H9 (cell line): ENCODE measurements around the gene MELK. TPM values are rescaled to one million over a fixed set of nuclear protein-coding genes. Genes with fewer than 3 reads are reported as not detected.

Experiments
- DNase-seq: peaks from one replicate; pipeline ENCODE4 v3.0.0-alpha.2; 2017
- H2AFZ ChIP-seq: one replicate; pipeline ENCODE4 v1.6.1; 2013; ENCODE audit warnings: mild to moderate bottlenecking, low read length, control low read depth, moderate library complexity
- H2AK5ac ChIP-seq: 2 replicates; pipeline ENCODE4 v1.6.1; 2013; ENCODE audit warnings: low read length, control low read depth, mixed read lengths; ENCODE audit not compliant: insufficient read length
- H2BK120ac ChIP-seq: one replicate; pipeline ENCODE4 v1.6.1; 2013; ENCODE audit warnings: low read depth, mild to moderate bottlenecking, low read length, control low read depth, inconsistent platforms; ENCODE audit not compliant: poor library complexity, severe bottlenecking
- H2BK12ac ChIP-seq: 2 replicates; pipeline ENCODE4 v1.6.1; 2013; ENCODE audit warnings: low read length, control low read depth, mixed read lengths, low read depth; ENCODE audit not compliant: insufficient read length
- H2BK15ac ChIP-seq: 2 replicates; pipeline ENCODE4 v1.6.1; 2013; ENCODE audit warnings: low read depth, low read length, control low read depth
- H2BK20ac ChIP-seq: one replicate; pipeline ENCODE4 v1.6.1; 2013; ENCODE audit warnings: low read depth, mild to moderate bottlenecking, low read length, control low read depth, inconsistent platforms; ENCODE audit not compliant: poor library complexity, severe bottlenecking
- H2BK5ac ChIP-seq: 2 replicates; pipeline ENCODE4 v1.6.1; 2013; ENCODE audit warnings: low read length, control low read depth, mixed read lengths; ENCODE audit not compliant: insufficient read length
- H3K14ac ChIP-seq: 2 replicates; pipeline ENCODE4 v1.6.1; 2013; ENCODE audit warnings: low read length, control low read depth; ENCODE audit not compliant: insufficient read depth
- H3K18ac ChIP-seq: 2 replicates; pipeline ENCODE4 v1.6.1; 2013; ENCODE audit warnings: low read depth, mild to moderate bottlenecking, mixed read lengths, low read length, control low read depth; ENCODE audit not compliant: insufficient read length
- H3K23ac ChIP-seq: 2 replicates; pipeline ENCODE4 v1.6.1; 2013; ENCODE audit warnings: low read length, control low read depth, mixed read lengths, low read depth; ENCODE audit not compliant: insufficient read length
- H3K23me2 ChIP-seq: 2 replicates; pipeline ENCODE4 v1.6.1; 2013; ENCODE audit warnings: low read depth, mild to moderate bottlenecking, mixed read lengths, low read length, control low read depth; ENCODE audit not compliant: insufficient read length, poor library complexity, severe bottlenecking
- H3K27ac ChIP-seq: 2 replicates; pipeline ENCODE4 v1.5.1; 2013; ENCODE audit warnings: low read length, control low read depth, mixed read lengths, low read depth; ENCODE audit not compliant: insufficient read length
- H3K27me3 ChIP-seq: 2 replicates; pipeline ENCODE4 v1.6.1; 2013; ENCODE audit warnings: low read length, control low read depth, inconsistent platforms; ENCODE audit not compliant: insufficient read depth
- H3K4ac ChIP-seq: 2 replicates; pipeline ENCODE4 v1.6.1; 2013; ENCODE audit warnings: low read depth, mild to moderate bottlenecking, control low read depth, inconsistent platforms, low read length, moderate library complexity
- H3K4me1 ChIP-seq: 2 replicates; pipeline ENCODE4 v1.6.1; 2013; ENCODE audit warnings: low read length, control low read depth, inconsistent platforms; ENCODE audit not compliant: insufficient read depth
- H3K4me2 ChIP-seq: 2 replicates; pipeline ENCODE4 v1.6.1; 2013; ENCODE audit warnings: low read length, control low read depth, mixed read lengths; ENCODE audit not compliant: insufficient read length, insufficient read depth
- H3K56ac ChIP-seq: 2 replicates; pipeline ENCODE4 v1.6.1; 2013; ENCODE audit warnings: low read depth, mild to moderate bottlenecking, mixed read lengths, low read length, control low read depth; ENCODE audit not compliant: insufficient read length
- H3K79me1 ChIP-seq: 2 replicates; pipeline ENCODE4 v1.6.1; 2013; ENCODE audit warnings: low read depth, mild to moderate bottlenecking, moderate library complexity, low read length, control low read depth, inconsistent platforms; ENCODE audit not compliant: insufficient read depth, poor library complexity, severe bottlenecking
- H3K79me2 ChIP-seq: 2 replicates; pipeline ENCODE4 v1.6.1; 2013; ENCODE audit warnings: low read length, control low read depth, inconsistent platforms; ENCODE audit not compliant: insufficient read depth
- H3K9ac ChIP-seq: 2 replicates; pipeline ENCODE4 v1.6.1; 2013; ENCODE audit warnings: low read length, control low read depth, mixed read lengths; ENCODE audit not compliant: insufficient read length; ENCODE audit errors: extremely low read depth
- H3K9me3 ChIP-seq: one replicate; pipeline ENCODE4 v1.6.1; 2013; ENCODE audit warnings: low read depth, low read length, inconsistent platforms; ENCODE audit not compliant: control insufficient read depth
- H3T11ph ChIP-seq: one replicate; pipeline ENCODE4 v1.6.1; 2013; ENCODE audit warnings: mild to moderate bottlenecking, low read length, control low read depth, inconsistent platforms
- H4K20me1 ChIP-seq: one replicate; pipeline ENCODE4 v1.6.1; 2013; ENCODE audit not compliant: control insufficient read depth, insufficient read length, insufficient read depth
- H4K5ac ChIP-seq: 2 replicates; pipeline ENCODE4 v1.6.1; 2013; ENCODE audit warnings: low read depth, mild to moderate bottlenecking, mixed read lengths, low read length, control low read depth; ENCODE audit not compliant: insufficient read length
- H4K8ac ChIP-seq: replicated peaks from 2 replicates; pipeline ENCODE4 v1.6.1; 2013; ENCODE audit warnings: low read length, control low read depth, mixed read lengths, low read depth; ENCODE audit not compliant: insufficient read length
- H4K91ac ChIP-seq: 2 replicates; pipeline ENCODE4 v1.6.1; 2013; ENCODE audit warnings: low read depth, mild to moderate bottlenecking, moderate library complexity, mixed read lengths, low read length, control low read depth; ENCODE audit not compliant: insufficient read length
- H3K27ac Mint-ChIP-seq, 3 experiments: 2 replicates in 2 of 3; 3 replicates in 1 of 3; pipeline ENCODE4 v1.8.0; 2020 to 2021; ENCODE audit warnings: mixed read lengths in 3 of 3, mild to moderate bottlenecking in 1 of 3, moderate library complexity in 1 of 3
- H3K27me3 Mint-ChIP-seq: 2 replicates; pipeline ENCODE4 v1.8.0; 2021; ENCODE audit warnings: low read depth, mild to moderate bottlenecking, moderate library complexity, mixed read lengths
- H3K36me3 Mint-ChIP-seq, 3 experiments: 2 replicates in 2 of 3; 3 replicates in 1 of 3; pipeline ENCODE4 v1.8.0; 2020 to 2021; ENCODE audit warnings: low read depth in 3 of 3, mixed read lengths in 3 of 3; ENCODE audit not compliant: insufficient read depth in 1 of 3
- H3K4me1 Mint-ChIP-seq, 2 experiments: 2 replicates each; pipeline ENCODE4 v1.8.0; 2020; ENCODE audit warnings: mixed read lengths in 2 of 2
- H3K4me3 Mint-ChIP-seq, 2 experiments: 2 replicates in 1 of 2; 3 replicates in 1 of 2; pipeline ENCODE4 v1.8.0; 2020 to 2021; ENCODE audit warnings: mild to moderate bottlenecking in 2 of 2, mixed read lengths in 2 of 2, moderate library complexity in 1 of 2
- H3K9me3 Mint-ChIP-seq, 2 experiments: 2 replicates in 1 of 2; 3 replicates in 1 of 2; pipeline ENCODE4 v1.8.0; 2020; ENCODE audit warnings: mild to moderate bottlenecking in 2 of 2, mixed read lengths in 2 of 2, moderate library complexity in 1 of 2
- CTCF ChIP-seq: fragments of 200-600 bp; sonication (generic); conservative IDR thresholded peaks from 3 replicates; pipeline ENCODE4 v1.8.0; 2021; ENCODE audit warnings: antibody characterized with exemption, mild to moderate bottlenecking
- WGBS: extraction: QIAGEN DNeasy Blood & Tissue Kit; methylation state at CpG from one replicate; pipeline ENCODE4 v1.1.7; 2013; ENCODE audit warnings: missing lambda C conversion rate, low lambda C conversion rate, mixed read lengths; ENCODE audit not compliant: insufficient read length; ENCODE audit errors: extremely low coverage; 5-methylcytosine and 5-hydroxymethylcytosine counted together
- total RNA-seq: library from RNA; stranded (reverse); gene quantifications from 2 replicates; pipeline ENCODE4 v1.2.1, GENCODE V29; 2021

The MELK gene
- total RNA-seq, 1 experiment from 2014 or later: 43.6 TPM

GRCh38 chr9:36584620-36585460 lies 12.1 kb downstream of the MELK start:
- peaks cover 4% of the 10 kb centered on the region for H3K79me2 ChIP-seq
- H2AFZ ChIP-seq: no peak overlapping the region
- Mint-ChIP-seq H3K4me1 (no peaks in the 10 kb centered on the region), H3K9me3 (no peaks in the 10 kb centered on the region), H3K36me3 (peaks cover 19 to 50% (median 44%) of the 10 kb centered on the region in 3 experiments), H3K4me3 (no peak overlapping the region), H3K27ac (peak overlapping the region in 1 of 3 experiments; percentile 65; a peak in 2 of 7 replicates), H3K27me3 (no peaks in the 10 kb centered on the region)
- no peak overlapping the region for H3K23ac ChIP-seq
- H3K9me3 ChIP-seq: no peaks in the 10 kb centered on the region
- WGBS: no CpG with 5 or more reads among the region's 7 CpGs
- no peak overlapping the region for H3K4me2 ChIP-seq
- no peak overlapping the region for H3T11ph ChIP-seq
- H4K91ac ChIP-seq: no peak overlapping the region
- H3K18ac ChIP-seq: no peak overlapping the region
- H2BK5ac ChIP-seq: no peak overlapping the region
- no peaks in the 10 kb centered on the region for H3K4me1 ChIP-seq
- H2BK120ac ChIP-seq: no peak overlapping the region
- no peaks in the 10 kb centered on the region for H3K27me3 ChIP-seq
- no peak overlapping the region for H3K14ac ChIP-seq
- H3K56ac ChIP-seq: no peak overlapping the region
- H3K9ac ChIP-seq: no peak overlapping the region
- no peak overlapping the region for H3K27ac ChIP-seq
- no peak overlapping the region for H3K4ac ChIP-seq
- H3K79me1 ChIP-seq: peaks cover 3% of the 10 kb centered on the region
- H2AK5ac ChIP-seq: no peak overlapping the region
- H3K23me2 ChIP-seq: no peaks in the 10 kb centered on the region
- H2BK15ac ChIP-seq: no peak overlapping the region
- DNase-seq: no peak
- no peak overlapping the region for H2BK12ac ChIP-seq
- no peak overlapping the region for H2BK20ac ChIP-seq
- TF ChIP-seq CTCF: no peak
- H4K20me1 ChIP-seq: no peaks in the 10 kb centered on the region
- no peak overlapping the region for H4K5ac ChIP-seq
- H4K8ac ChIP-seq: no peak overlapping the region
